H1 (cell line): ENCODE data around the gene FGF23. TPM values are rescaled to one million over a fixed set of nuclear protein-coding genes. Genes with fewer than 3 reads are reported as not detected.

Experiments
- CTCF ChIA-PET: fragments of 300-600 bp; sonication (Branson Sonifier 250); formaldehyde crosslinking; loops from one replicate; lab custom pipeline; 2021; ENCODE audit not compliant: partially characterized antibody; lab: Charles Lee
- POLR2A ChIA-PET: fragments of 300-600 bp; sonication (Branson Sonifier 250); formaldehyde crosslinking; loops from one replicate; lab custom pipeline; 2021; ENCODE audit warnings: inconsistent platforms; ENCODE audit not compliant: partially characterized antibody; lab: Charles Lee
- DNase-seq, 2 experiments: peaks; one replicate each; pipeline versions ENCODE4 v3.0.0 to v3.0.0-alpha.2; 2010 to 2022; ENCODE audit warnings: low spot score in 2 of 2, low read depth in 1 of 2, mixed read lengths in 1 of 2
- FAIRE-seq: peaks from 2 replicates; lab custom pipeline; 2011; peaks lifted over from hg19 to GRCh38; lab: Jason Lieb, UNC
- H2AFZ ChIP-seq: 2 replicates; pipeline ENCODE4 v1.8.1; 2012; ENCODE audit warnings: low read length, inconsistent platforms
- H2AK5ac ChIP-seq: 2 replicates; pipeline ENCODE4 v1.6.1; 2013; ENCODE audit warnings: low read depth, low read length
- H2BK120ac ChIP-seq: replicated peaks from 2 replicates; pipeline ENCODE3; 2013; ENCODE audit warnings: low read depth, low read length, inconsistent platforms
- H2BK12ac ChIP-seq: 2 replicates; pipeline ENCODE4 v1.6.1; 2013; ENCODE audit warnings: low read depth, low read length
- H2BK15ac ChIP-seq: 2 replicates; pipeline ENCODE4 v1.6.1; 2013; ENCODE audit warnings: low read length
- H2BK20ac ChIP-seq: 2 replicates; pipeline ENCODE4 v1.6.1; 2013; ENCODE audit warnings: low read length
- H2BK5ac ChIP-seq: 2 replicates; pipeline ENCODE4 v1.6.1; 2013; ENCODE audit warnings: low read depth, low read length
- H3K14ac ChIP-seq: 2 replicates; pipeline ENCODE4 v1.6.1; 2013; ENCODE audit warnings: inconsistent platforms; ENCODE audit not compliant: insufficient read length
- H3K18ac ChIP-seq: 2 replicates; pipeline ENCODE4 v1.6.1; 2013; ENCODE audit warnings: low read length; ENCODE audit errors: extremely low read depth
- H3K23ac ChIP-seq: 2 replicates; pipeline ENCODE4 v1.6.1; 2013; ENCODE audit warnings: inconsistent platforms; ENCODE audit not compliant: insufficient read length
- H3K23me2 ChIP-seq: 2 replicates; pipeline ENCODE4 v1.6.1; 2013; ENCODE audit warnings: low read depth, low read length
- H3K27ac ChIP-seq: 2 replicates; pipeline ENCODE4 v1.6.1; 2011; ENCODE audit warnings: low read depth, low read length, inconsistent platforms
- H3K27me3 ChIP-seq, 4 experiments: replicated peaks in 1 of 4; 1 replicate in 1 of 4; 2 replicates in 3 of 4; pipeline versions ENCODE4 v1.6.1 to v1.8.1; 2011 to 2013; ENCODE audit warnings: low read length in 3 of 4, mild to moderate bottlenecking in 3 of 4, inconsistent platforms in 2 of 4, mixed read lengths in 2 of 4, moderate library complexity in 1 of 4; ENCODE audit not compliant: control insufficient read depth in 3 of 4, insufficient read depth in 3 of 4; ENCODE audit errors: extremely low read depth in 1 of 4
- H3K36me3 ChIP-seq, 4 experiments: 2 replicates each; pipeline versions ENCODE4 v1.6.1 to v1.8.1; 2011 to 2013; ENCODE audit warnings: mild to moderate bottlenecking in 4 of 4, low read length in 3 of 4, moderate library complexity in 2 of 4, control low read depth in 1 of 4, inconsistent platforms in 1 of 4; ENCODE audit not compliant: insufficient read depth in 4 of 4, control insufficient read depth in 2 of 4
- H3K4ac ChIP-seq: replicated peaks from 2 replicates; pipeline ENCODE3; 2013; ENCODE audit warnings: low read length, low read depth, mixed read lengths, inconsistent platforms; ENCODE audit not compliant: insufficient read length
- H3K4me1 ChIP-seq, 4 experiments: replicated peaks in 1 of 4; 1 replicate in 1 of 4; 2 replicates in 3 of 4; pipeline versions ENCODE4 v1.6.1 to v1.8.1; 2011 to 2013; ENCODE audit warnings: low read length in 3 of 4, inconsistent platforms in 2 of 4, mixed read lengths in 1 of 4; ENCODE audit not compliant: insufficient read depth in 4 of 4, control insufficient read depth in 3 of 4
- H3K4me2 ChIP-seq, 2 experiments: 2 replicates each; pipeline versions ENCODE4 v1.6.1 to v1.8.1; 2011 to 2013; ENCODE audit warnings: low read depth in 2 of 2, low read length in 2 of 2, control low read depth in 1 of 2, inconsistent platforms in 1 of 2, mild to moderate bottlenecking in 1 of 2; ENCODE audit not compliant: insufficient read depth in 1 of 2
- H3K4me3 ChIP-seq, 4 experiments: fragments of 200-600, 300-600 bp in 1 of 4; sonication (generic), shearing (Covaris generic), sonication (Bioruptor Twin) in 1 of 4; 2 replicates each; pipeline versions ENCODE4 v1.5.1 to v1.8.1; 2011 to 2016; ENCODE audit warnings: low read length in 4 of 4, low read depth in 3 of 4, control low read depth in 2 of 4, inconsistent platforms in 2 of 4, mild to moderate bottlenecking in 2 of 4, mixed read lengths in 1 of 4, moderate library complexity in 1 of 4; ENCODE audit not compliant: insufficient read depth in 2 of 4; ENCODE audit errors: extremely low read depth in 1 of 4
- H3K56ac ChIP-seq: replicated peaks from 2 replicates; pipeline ENCODE3; 2013; ENCODE audit warnings: low read depth, mild to moderate bottlenecking, mixed read lengths, low read length, inconsistent platforms; ENCODE audit not compliant: insufficient read length
- H3K79me1 ChIP-seq: 2 replicates; pipeline ENCODE4 v1.6.1; 2013; ENCODE audit warnings: low read depth, low read length, control low read depth
- H3K79me2 ChIP-seq, 2 experiments: 2 replicates each; pipeline versions ENCODE4 v1.6.1 to v1.8.1; 2012 to 2013; ENCODE audit warnings: low read length in 2 of 2, mild to moderate bottlenecking in 2 of 2, inconsistent platforms in 1 of 2; ENCODE audit not compliant: insufficient read depth in 2 of 2, control insufficient read depth in 1 of 2
- H3K9ac ChIP-seq, 4 experiments: replicated peaks in 1 of 4; 1 replicate in 1 of 4; 2 replicates in 3 of 4; pipeline versions ENCODE4 v1.6.1 to v1.8.1; 2011 to 2013; ENCODE audit warnings: low read depth in 3 of 4, low read length in 3 of 4, control low read depth in 2 of 4, mild to moderate bottlenecking in 2 of 4, moderate library complexity in 2 of 4, inconsistent platforms in 1 of 4; ENCODE audit errors: extremely low read depth in 1 of 4
- H3K9me3 ChIP-seq, 2 experiments: 2 replicates each; pipeline versions ENCODE4 v1.6.1 to v1.8.1; 2012 to 2013; ENCODE audit warnings: mild to moderate bottlenecking in 2 of 2, moderate library complexity in 2 of 2, control low read depth in 1 of 2, inconsistent platforms in 1 of 2, low read depth in 1 of 2, low read length in 1 of 2, mixed read lengths in 1 of 2; ENCODE audit not compliant: insufficient read depth in 2 of 2
- H4K20me1 ChIP-seq, 2 experiments: replicated peaks in 1 of 2; 2 replicates each; pipeline versions ENCODE3 to v1.8.1; 2011 to 2013; ENCODE audit warnings: inconsistent platforms in 2 of 2, low read length in 2 of 2, mild to moderate bottlenecking in 1 of 2; ENCODE audit not compliant: insufficient read depth in 2 of 2, control insufficient read depth in 1 of 2
- H4K5ac ChIP-seq: 2 replicates; pipeline ENCODE4 v1.6.1; 2013; ENCODE audit warnings: low read length, low read depth, mixed read lengths, inconsistent platforms; ENCODE audit not compliant: insufficient read length
- H4K8ac ChIP-seq: 2 replicates; pipeline ENCODE4 v1.8.0; 2013; ENCODE audit warnings: mild to moderate bottlenecking, moderate library complexity, low read length, inconsistent platforms; ENCODE audit not compliant: insufficient read depth; ENCODE audit errors: extremely low read depth
- H4K91ac ChIP-seq: replicated peaks from 2 replicates; pipeline ENCODE3; 2013; ENCODE audit warnings: low read length, mixed read lengths, inconsistent platforms; ENCODE audit not compliant: insufficient read length
- HDAC2 ChIP-seq, 2 experiments: fragments of 300-600 bp in 1 of 2; sonication (generic) in 1 of 2; IDR thresholded peaks; 2 replicates each; pipeline ENCODE4 v1.6.1; 2011 to 2012; ENCODE audit warnings: low read depth in 2 of 2, low read length in 2 of 2, mild to moderate bottlenecking in 2 of 2, moderate library complexity in 2 of 2, borderline replicate concordance in 1 of 2, inconsistent platforms in 1 of 2
- MAFK ChIP-seq: IDR thresholded peaks from 2 replicates; pipeline ENCODE4 v1.6.1; 2012; ENCODE audit warnings: low read depth, mild to moderate bottlenecking, improper control_type of control experiment, low read length
- RFX5 ChIP-seq: IDR thresholded peaks from 2 replicates; pipeline ENCODE4 v1.6.1; 2011; ENCODE audit warnings: low read depth, low read length, improper control_type of control experiment, borderline replicate concordance
- WGBS, 2 experiments: shearing (Covaris generic) in 1 of 2; methylation state at CpG; one replicate each; pipeline versions ENCODE4 v1.1.6 to v1.1.7; 2013 to 2015; ENCODE audit warnings: low lambda C conversion rate in 2 of 2, mixed read lengths in 2 of 2, inconsistent platforms in 1 of 2, low coverage in 1 of 2, missing lambda C conversion rate in 1 of 2; ENCODE audit not compliant: insufficient replicate concordance in 2 of 2, insufficient coverage in 1 of 2, insufficient read length in 1 of 2; ENCODE audit errors: extremely low coverage in 1 of 2, missing lambda C conversion rate in 1 of 2; 5-methylcytosine and 5-hydroxymethylcytosine counted together
- polyA plus RNA-seq, 7 experiments: library from polyadenylated mRNA; depleted of rRNA in 3 of 7; stranded (reverse) in 5 of 7; unstranded in 2 of 7; fragments of >200 nt in 5 of 7; fragments of 200-250 nt in 2 of 7; gene quantifications; 1 replicate in 5 of 7; 2 replicates in 1 of 7; 4 replicates in 1 of 7; pipeline versions ENCODE4 v1.2.1 to v1.2.3, GENCODE V29; 2011 to 2013; ENCODE audit warnings: missing spikeins in 2 of 7, mixed read lengths in 2 of 7
- total RNA-seq: library from RNA; stranded (reverse); fragmentation: NEBNext Ultra II Directional; extraction: Animal tissue kit (Norgen Biotek cat#: 25700); gene quantifications from 2 replicates; pipeline ENCODE4 v1.2.1, GENCODE V29; 2021

FGF23 gene
- total and polyA plus RNA-seq, 2 of the 8 experiments (the other 6 are each of a cell fraction or from before 2014, with no cell fraction given), result 0.35 to 0.67 TPM

- POLR2A ChIA-PET, result no interaction called here
- no peaks in the 10 kb centered on the region for H3K79me1 ChIP-seq
- H3K36me3 ChIP-seq, result no peaks in the 10 kb centered on the region
- no peak overlapping the region for H2AK5ac ChIP-seq
- no peak overlapping the region for H2BK20ac ChIP-seq
- no peaks in the 10 kb centered on the region for H3K4me1 ChIP-seq
- H2AFZ ChIP-seq, result no peak overlapping the region
- WGBS, 2 experiments, result 72% methylated on average over 3 of the region's 3 CpGs; no CpG with 5 or more reads in 1 of the 2 experiments
- no peak overlapping the region for H3K9ac ChIP-seq
- CTCF ChIA-PET, result interaction anchor here (1.0 to 2.5 kb wide), 2 partner anchors 16 to 20 kb away, joined by 3 to 10 read pairs; no protein-coding TSS in a partner anchor
- H3K27ac ChIP-seq, result no peak overlapping the region
- no peak overlapping the region for H4K5ac ChIP-seq
- no peak overlapping the region for H3K4me3 ChIP-seq
- TF ChIP-seq MAFK, result no peak
- TF ChIP-seq RFX5, result no peak
- no peak for TF ChIP-seq HDAC2 (IDR thresholded peaks at IDR 0.05; ENCODE audit: borderline replicate concordance in 1 of 2, low read depth in 2 of 2, low read length in 2 of 2)
- no peak overlapping the region for H3K18ac ChIP-seq
- no peak overlapping the region for H2BK12ac ChIP-seq
- DNase-seq, result no peak
- no peak overlapping the region for H3K4ac ChIP-seq
- H3K56ac ChIP-seq, result no peak overlapping the region
- H3K14ac ChIP-seq, result no peak overlapping the region
- no peak overlapping the region for H4K8ac ChIP-seq
- no peak overlapping the region for H3K4me2 ChIP-seq
- H3K27me3 ChIP-seq, result no peaks in the 10 kb centered on the region
- H2BK5ac ChIP-seq, result no peak overlapping the region
- no peak for FAIRE-seq
- H4K91ac ChIP-seq, result no peak overlapping the region
- no peaks in the 10 kb centered on the region for H3K79me2 ChIP-seq
- H3K9me3 ChIP-seq, result no peaks in the 10 kb centered on the region
- H2BK120ac ChIP-seq, result no peak overlapping the region
- no peaks in the 10 kb centered on the region for H4K20me1 ChIP-seq
- H3K23me2 ChIP-seq, result no peaks in the 10 kb centered on the region
- H3K23ac ChIP-seq, result no peak overlapping the region
- H2BK15ac ChIP-seq, result no peak overlapping the region
Measured at GRCh38 chr12:4401117-4401516, 21.6 kb upstream of the FGF23 start.
